Adipocyte (in vitro differentiated cells): ENCODE results near the gene MRTO4.

Experiments
- DNase-seq: peaks from one replicate; pipeline ENCODE4 v3.0.0-alpha.2; 2015; ENCODE audit warnings: low read depth
- H3K27me3 ChIP-seq: replicated peaks from 2 replicates; pipeline ENCODE4 v1.7.0; 2013; ENCODE audit warnings: mild to moderate bottlenecking, low read length, moderate library complexity; ENCODE audit not compliant: control insufficient read depth, insufficient read depth
- H3K36me3 ChIP-seq: 2 replicates; pipeline ENCODE4 v1.7.0; 2013; ENCODE audit warnings: low read length, mild to moderate bottlenecking, moderate library complexity; ENCODE audit not compliant: control insufficient read depth, insufficient read depth, severe bottlenecking
- H3K4me1 ChIP-seq: 2 replicates; pipeline ENCODE4 v1.7.0; 2013; ENCODE audit warnings: mild to moderate bottlenecking, low read length, moderate library complexity; ENCODE audit not compliant: control insufficient read depth, insufficient read depth
- H3K4me3 ChIP-seq: 2 replicates; pipeline ENCODE4 v1.7.0; 2013; ENCODE audit warnings: mild to moderate bottlenecking, low read length, moderate library complexity
- H3K9ac ChIP-seq: 2 replicates; pipeline ENCODE4 v1.7.0; 2013; ENCODE audit warnings: mild to moderate bottlenecking, low read length, moderate library complexity
- H3K9me3 ChIP-seq: 2 replicates; pipeline ENCODE4 v1.7.0; 2013; ENCODE audit warnings: mild to moderate bottlenecking, low read length, moderate library complexity; ENCODE audit not compliant: control insufficient read depth

The MRTO4 gene

GRCh38 chr1:19305880-19306279, 54.3 kb downstream of the MRTO4 start:
- H3K4me3 ChIP-seq, result no peak overlapping the region
- H3K4me1 ChIP-seq, result peaks cover 18% of the 10 kb centered on the region
- no peak for DNase-seq
- H3K36me3 ChIP-seq, result peaks cover 74% of the 10 kb centered on the region
- no peaks in the 10 kb centered on the region for H3K9me3 ChIP-seq
- H3K9ac ChIP-seq, result no peak overlapping the region
- no peaks in the 10 kb centered on the region for H3K27me3 ChIP-seq

- peaks cover 68% of the 10 kb centered on the region for H3K36me3 ChIP-seq
Observed at GRCh38 chr1:19306941-19307340, 55.3 kb downstream of the MRTO4 start.

GRCh38 chr1:19307794-19308508, 56.3 kb downstream of the MRTO4 start:
- peaks cover 57% of the 10 kb centered on the region for H3K36me3 ChIP-seq
- H3K9ac ChIP-seq, result no peak overlapping the region
- H3K27me3 ChIP-seq, result no peaks in the 10 kb centered on the region
- H3K9me3 ChIP-seq, result no peaks in the 10 kb centered on the region
- no peak overlapping the region for H3K4me3 ChIP-seq
- peaks cover 26% of the 10 kb centered on the region for H3K4me1 ChIP-seq
- no peak for DNase-seq

More at GRCh38 chr1:19306941-19307340, 55.3 kb downstream of the MRTO4 start:
- Histone ChIP-seq H3K4me3 (no peak overlapping the region), H3K27me3 (no peaks in the 10 kb centered on the region), H3K9ac (no peak overlapping the region), H3K4me1 (peaks cover 22% of the 10 kb centered on the region), H3K9me3 (no peaks in the 10 kb centered on the region)
- DNase-seq, result no peak

- Histone ChIP-seq H3K27me3 (no peaks in the 10 kb centered on the region), H3K9me3 (no peaks in the 10 kb centered on the region), H3K36me3 (peaks cover 52% of the 10 kb centered on the region), H3K4me1 (peaks cover 31% of the 10 kb centered on the region), H3K4me3 (no peak overlapping the region), H3K9ac (no peak overlapping the region)
- no peak for DNase-seq
Observed at GRCh38 chr1:19308509-19308907, 56.9 kb downstream of the MRTO4 start.

DNA sequence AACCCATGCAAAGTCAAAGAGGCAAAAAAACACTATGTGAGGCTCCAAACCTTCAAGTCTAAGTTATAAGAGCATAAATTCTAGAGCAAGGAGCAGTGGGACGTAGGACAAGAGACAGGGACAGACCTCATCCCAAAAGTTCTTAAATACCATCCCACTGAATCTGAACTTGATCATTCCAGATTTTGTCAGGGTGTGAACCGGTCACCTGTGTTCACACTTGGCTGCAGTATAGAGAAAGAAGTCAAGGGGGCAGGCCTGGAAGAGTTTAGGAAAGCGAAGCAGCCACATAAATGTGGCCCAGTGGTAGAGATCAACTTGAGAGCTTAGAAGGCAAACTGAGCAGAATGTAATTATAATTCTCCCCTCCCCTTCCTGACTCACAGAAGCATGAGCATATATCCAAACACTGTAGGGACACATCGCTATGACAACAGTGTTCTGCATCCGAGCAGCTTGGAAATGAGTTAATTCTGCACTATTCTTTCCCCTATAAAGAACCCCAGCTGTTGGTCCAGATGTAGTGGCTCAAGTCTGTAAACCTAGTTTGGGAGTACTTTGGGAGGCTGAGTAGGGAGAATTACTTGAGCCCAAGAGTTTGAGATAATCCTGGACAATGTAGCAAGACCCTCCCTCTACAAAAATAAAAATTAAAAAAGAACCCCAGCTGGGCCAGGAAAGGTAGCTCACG, 57.7 kb downstream of the MRTO4 start:
- Histone ChIP-seq H3K36me3 (peaks cover 47% of the 10 kb centered on the region), H3K4me1 (peaks cover 32% of the 10 kb centered on the region), H3K27me3 (no peaks in the 10 kb centered on the region), H3K4me3 (no peak overlapping the region), H3K9me3 (no peaks in the 10 kb centered on the region), H3K9ac (no peak overlapping the region)
- DNase-seq, result peak; percentile 60
